ENCODE data around the gene FKBP8.

The FKBP8 gene

DNA sequence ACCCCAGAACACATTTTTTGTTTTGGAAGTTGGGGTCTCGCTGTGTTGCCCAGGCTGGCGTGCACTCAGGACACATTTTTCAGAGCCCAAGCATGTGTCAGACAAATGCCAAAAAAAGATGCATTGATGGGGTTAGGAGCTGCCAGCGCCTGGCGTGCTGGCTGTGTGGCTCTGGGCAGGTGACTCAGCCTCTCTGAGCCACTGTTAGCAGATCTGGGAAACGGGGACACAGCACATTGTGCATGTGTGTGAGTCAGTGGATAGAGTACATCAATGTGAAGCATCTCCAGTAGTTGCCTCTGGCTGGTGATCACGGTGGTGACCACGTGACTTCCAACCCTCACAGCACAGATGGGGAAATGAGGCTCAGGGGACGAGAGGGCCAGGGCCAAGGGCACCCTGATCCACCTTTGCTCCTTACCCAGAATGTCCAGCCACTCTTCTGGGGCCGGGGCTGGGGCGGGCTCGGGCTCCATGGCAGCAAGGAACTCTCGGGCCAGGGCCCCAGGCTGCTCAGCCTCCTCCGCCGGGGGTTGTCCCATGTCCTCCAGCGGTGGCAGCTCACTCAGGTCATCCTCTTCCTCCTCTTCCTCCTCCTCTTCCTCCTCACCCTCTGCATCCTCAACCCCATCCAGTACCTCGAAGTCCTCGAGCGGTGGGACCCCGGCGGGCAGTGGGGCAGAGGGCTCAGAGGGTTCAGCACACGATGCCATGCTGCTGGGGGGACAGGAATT lies 1.9 kb downstream of the FKBP8 start:
- TF ChIP-seq GATA3 (IDR thresholded peaks at IDR 0.05; ENCODE audit: low read depth, low read length) (no peak), GATA2 (IDR thresholded peaks at IDR 0.05; ENCODE audit: low read depth, low read length) (no peak)

DNA sequence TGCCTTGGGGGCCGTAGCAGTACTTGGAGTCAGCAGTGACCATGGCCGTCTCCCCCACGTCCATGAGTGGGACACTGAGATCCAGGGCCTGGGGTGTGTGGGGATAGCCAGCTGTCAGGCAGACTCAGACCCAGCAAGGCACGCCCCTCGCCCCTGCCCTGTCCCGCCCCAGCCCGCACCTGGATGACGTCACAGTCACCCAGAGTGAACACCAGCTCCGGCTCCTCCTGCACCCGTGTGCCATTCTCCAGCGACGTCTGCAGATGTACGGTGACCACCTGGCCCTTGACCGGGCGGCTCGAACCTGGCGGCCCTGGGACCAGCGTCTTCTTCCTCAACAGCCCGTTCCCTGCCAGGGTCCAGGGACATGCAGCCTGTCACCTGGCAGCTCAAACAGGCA lies 4.0 kb downstream of the FKBP8 start:
- TF ChIP-seq GATA3 (IDR thresholded peaks at IDR 0.05; ENCODE audit: low read depth, low read length) = no peak
- TF ChIP-seq GATA2 (IDR thresholded peaks at IDR 0.05; ENCODE audit: low read depth, low read length) = no peak

DNA sequence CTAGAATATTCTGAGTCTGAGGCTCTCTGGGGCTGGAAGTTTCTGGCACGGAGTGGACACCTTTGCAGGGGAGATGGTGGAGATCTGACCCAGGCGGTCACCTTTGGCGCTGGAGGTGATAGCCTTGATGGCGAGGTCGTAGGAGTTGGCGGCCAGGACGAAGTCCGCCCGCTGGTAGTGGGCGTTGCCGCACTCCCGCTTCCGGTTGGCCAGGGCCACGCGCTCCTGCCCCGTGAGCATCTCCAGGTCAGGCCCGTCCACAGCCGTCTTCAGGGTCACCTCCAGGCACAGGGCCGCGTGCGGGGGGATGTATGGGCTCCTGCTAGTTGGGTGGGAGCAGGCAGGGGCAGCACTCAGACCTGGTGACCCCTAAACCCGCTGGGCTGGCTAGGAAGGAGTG lies 5.3 kb downstream of the FKBP8 start:
- no peak for TF ChIP-seq GATA3 (IDR thresholded peaks at IDR 0.05; ENCODE audit: low read depth, low read length)
- no peak for TF ChIP-seq GATA2 (IDR thresholded peaks at IDR 0.05; ENCODE audit: low read depth, low read length)

DNA sequence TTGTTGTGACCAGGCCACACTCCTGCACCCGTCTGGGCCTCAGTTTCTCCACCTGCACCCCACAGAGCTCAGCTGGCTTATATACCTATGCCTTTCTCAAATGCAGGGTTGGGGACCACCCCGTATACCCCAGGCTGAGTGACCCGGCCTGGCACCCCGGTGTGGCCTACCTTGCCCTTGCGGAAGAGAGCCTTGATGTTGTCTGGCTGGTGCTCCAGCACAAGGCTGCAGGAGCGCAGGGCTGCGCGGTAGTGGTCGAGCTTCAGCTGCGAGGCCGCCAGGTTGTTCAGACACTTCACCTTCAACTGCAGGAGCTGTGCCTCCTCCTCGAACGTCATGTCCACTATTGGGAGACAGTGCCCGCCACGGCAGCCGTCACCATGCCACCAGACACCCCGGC lies 5.9 kb downstream of the FKBP8 start:
- TF ChIP-seq GATA2 (IDR thresholded peaks at IDR 0.05; ENCODE audit: low read depth, low read length) (no peak), GATA3 (IDR thresholded peaks at IDR 0.05; ENCODE audit: low read depth, low read length) (no peak)

DNA sequence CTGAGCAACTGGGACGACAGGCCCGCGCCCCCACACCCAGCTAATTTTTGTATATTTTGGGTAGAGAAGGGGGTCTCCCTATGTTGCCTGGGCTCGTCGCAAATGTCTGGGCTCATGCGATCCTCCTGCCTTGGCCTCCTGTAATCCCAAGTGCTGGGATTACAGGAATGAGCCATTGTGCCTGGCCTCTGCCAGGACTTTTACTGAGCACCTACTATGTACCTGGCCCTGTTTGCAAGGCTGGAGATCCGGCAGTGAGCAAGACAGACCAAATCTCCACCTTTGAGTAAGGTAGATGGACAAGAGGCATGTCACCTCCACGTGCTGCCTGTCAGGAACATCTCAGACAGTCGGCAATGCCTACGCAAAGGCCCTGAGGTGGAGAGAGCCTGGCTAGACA lies 6.9 kb downstream of the FKBP8 start:
- TF ChIP-seq GATA2 (IDR thresholded peaks at IDR 0.05; ENCODE audit: low read depth, low read length) (no peak), GATA3 (IDR thresholded peaks at IDR 0.05; ENCODE audit: low read depth, low read length) (no peak)

DNA sequence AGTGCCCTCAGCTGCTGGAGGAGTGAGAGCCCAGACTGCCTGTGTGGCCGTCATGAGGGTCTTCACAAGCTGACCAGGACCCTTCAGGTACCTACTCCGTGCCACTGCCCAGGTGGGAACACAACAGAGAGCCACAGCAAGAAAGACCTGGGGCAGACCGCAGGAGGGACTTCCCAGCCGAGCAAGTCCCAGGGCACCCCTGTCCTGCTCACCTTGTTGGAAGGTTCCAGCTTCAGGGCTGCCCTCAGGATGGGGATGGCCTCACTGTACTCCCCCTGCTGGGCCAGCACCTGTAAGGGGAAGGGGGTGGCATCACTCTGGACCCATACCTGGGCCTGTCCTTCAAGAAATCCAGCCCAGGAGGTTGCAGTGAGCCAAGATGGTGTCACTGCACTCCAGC lies 10.3 kb downstream of the FKBP8 start:
- TF ChIP-seq GATA3 (IDR thresholded peaks at IDR 0.05; ENCODE audit: low read depth, low read length) (no peak), GATA2 (IDR thresholded peaks at IDR 0.05; ENCODE audit: low read depth, low read length) (no peak)

DNA sequence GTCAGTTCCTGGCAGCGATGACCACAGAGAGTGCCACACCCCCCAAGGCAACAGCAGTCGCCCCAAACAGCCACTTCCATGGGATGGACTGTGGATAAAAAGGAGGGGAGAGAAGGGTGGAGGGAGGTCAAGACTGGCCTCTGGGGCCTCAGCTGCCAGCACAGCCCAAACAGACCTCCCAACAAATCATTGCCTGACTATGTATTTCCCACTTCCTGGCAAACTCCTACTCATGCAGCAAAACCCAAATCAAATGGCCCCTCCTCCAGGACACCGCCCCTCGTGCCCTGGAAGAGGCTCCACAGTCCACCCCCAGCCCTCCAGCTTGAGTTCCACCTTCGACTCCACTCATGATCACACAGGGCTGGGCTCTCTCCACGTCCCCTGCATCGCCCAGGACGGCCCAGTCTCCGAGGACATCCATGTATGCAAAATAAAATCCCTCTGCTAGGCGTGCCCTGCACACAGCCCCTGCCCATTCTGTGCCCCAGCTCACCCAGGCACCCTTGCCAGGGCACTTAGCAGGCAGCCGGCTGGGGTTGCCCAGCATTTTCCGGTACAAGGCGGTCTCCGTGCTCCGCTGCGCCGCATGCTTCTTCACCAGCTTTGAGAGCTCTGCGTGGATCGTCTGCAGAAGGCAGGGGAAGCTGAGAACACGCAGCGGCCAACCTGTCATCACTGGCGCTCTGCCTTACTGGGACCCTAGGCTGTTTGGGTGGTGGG lies 11.0 kb downstream of the FKBP8 start:
- no peak for TF ChIP-seq GATA3 (IDR thresholded peaks at IDR 0.05; ENCODE audit: low read depth, low read length)
- no peak for TF ChIP-seq GATA2 (IDR thresholded peaks at IDR 0.05; ENCODE audit: low read depth, low read length)

DNA sequence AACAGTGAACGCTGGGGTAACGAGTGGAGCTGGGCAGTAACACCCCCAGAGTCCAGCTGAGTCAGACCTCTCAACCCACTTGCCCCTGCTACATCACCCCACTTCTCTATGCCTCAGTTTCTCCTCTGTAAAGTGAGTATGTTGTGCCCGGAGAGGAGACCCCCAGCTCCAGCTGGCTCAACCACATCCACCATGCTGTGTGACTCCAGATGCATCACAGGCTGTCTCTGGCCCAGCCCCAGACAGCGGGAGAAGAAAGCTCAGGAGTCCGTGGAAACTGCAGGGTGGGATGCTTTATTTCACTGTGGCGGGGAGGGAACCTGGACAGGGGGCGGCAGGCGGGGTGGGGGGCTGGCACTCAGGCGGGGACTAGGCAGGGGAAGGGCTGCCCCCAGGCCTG lies 11.9 kb downstream of the FKBP8 start:
- TF ChIP-seq GATA2 (IDR thresholded peaks at IDR 0.05; ENCODE audit: low read depth, low read length) = no peak

DNA sequence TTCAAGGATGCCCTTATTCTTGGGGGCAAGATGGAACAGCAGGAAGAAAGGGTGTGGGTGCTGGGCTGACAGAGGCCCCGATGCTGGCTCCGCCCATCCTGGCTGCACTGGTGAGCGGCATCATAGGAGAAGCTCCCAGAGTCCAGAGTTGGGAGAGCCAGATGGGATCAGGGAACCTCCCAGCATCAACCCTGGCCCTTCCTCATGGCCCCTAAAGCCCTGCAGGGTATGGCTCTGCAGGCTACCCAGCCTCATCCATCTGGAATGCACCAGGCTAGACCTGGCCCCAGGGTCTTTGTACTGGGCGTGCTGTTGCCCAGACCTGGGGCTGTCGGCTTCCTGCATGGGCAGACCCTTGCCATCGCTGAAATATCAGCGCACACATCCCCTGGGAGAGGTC lies 13.6 kb downstream of the FKBP8 start:
- TF ChIP-seq GATA2 (IDR thresholded peaks at IDR 0.05; ENCODE audit: low read depth, low read length) (no peak), GATA3 (IDR thresholded peaks at IDR 0.05; ENCODE audit: low read depth, low read length) (no peak)

DNA sequence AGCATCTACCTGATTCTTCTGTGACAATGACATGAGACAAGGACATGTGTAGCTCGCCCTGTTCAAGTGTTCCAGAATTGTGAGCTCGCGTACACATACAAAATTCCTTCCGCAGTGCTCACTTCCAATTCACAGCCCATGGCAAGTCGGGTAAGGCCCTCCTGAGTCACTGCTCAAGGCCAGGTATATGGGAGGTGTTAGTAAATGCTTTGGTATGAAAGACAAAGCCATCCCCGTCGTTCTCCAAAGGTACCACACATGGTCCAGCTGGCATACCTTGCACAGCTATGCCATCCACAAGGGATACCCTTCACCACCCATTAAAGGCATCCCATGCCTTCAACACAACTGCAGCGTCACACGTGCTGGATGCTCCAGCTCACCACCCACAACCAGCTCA lies 17.1 kb downstream of the FKBP8 start:
- TF ChIP-seq GATA2 (IDR thresholded peaks at IDR 0.05; ENCODE audit: low read depth, low read length) = no peak
- TF ChIP-seq GATA3 (IDR thresholded peaks at IDR 0.05; ENCODE audit: low read depth, low read length) = no peak

DNA sequence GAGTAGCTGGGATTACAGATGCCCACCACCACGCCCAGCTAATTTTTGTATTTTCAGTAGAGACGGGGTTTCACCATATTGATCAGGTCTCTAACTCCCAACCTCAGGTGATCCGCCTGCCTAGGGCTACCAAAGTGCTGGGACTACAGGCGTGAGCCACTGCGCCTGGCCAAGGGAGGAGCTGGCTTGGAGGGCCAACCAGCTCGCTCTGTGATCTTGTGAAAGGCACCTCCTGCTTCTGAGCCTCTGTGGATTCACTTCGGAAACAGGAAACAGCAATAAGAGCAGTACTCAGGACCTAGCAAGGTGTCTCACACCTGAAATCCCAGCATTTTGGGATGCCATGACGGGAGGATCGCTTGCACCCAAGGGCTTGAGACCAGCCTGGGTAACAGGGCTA lies 19.5 kb downstream of the FKBP8 start:
- no peak for TF ChIP-seq GATA2 (IDR thresholded peaks at IDR 0.05; ENCODE audit: low read depth, low read length)
- TF ChIP-seq GATA3 (IDR thresholded peaks at IDR 0.05; ENCODE audit: low read depth, low read length) = no peak

DNA sequence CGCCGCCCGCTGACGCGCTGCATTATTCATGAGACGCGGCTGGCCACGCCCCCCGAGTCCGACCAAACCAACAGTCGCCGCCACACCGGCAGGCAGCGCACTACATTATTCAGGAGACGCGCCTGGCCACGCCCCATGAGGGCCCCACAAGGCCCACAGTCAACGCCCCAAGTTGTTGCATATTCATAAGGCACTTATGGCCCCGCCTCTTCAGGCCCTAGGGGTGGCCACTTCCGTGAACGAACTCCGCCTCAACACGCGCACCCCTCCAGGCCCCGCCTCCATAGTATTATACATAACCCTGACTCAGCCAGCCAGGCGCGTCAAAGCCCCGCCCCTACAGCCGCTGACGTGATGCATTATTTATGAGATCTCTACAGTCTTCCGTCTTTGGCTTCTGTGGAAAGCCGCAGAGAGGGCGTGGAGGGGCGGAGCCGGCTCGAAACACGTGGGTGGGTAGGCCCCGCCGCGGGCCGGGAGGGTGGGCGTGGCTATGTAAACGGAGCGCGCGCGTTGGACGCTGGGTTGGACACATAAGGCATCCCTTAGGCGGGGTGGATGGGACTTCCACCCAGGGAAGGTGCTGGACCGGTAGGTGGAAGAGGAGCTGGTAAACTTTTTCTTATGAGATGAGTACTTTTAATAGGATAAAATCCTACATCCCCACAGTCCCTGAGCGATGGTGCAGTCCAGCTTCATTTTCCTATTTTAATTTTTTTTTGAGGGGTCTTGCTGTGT lies 21.1 kb downstream of the FKBP8 start:
- TF ChIP-seq GATA2 (IDR thresholded peaks at IDR 0.05; ENCODE audit: low read depth, low read length) (no peak), GATA3 (IDR thresholded peaks at IDR 0.05; ENCODE audit: low read depth, low read length) (no peak)

DNA sequence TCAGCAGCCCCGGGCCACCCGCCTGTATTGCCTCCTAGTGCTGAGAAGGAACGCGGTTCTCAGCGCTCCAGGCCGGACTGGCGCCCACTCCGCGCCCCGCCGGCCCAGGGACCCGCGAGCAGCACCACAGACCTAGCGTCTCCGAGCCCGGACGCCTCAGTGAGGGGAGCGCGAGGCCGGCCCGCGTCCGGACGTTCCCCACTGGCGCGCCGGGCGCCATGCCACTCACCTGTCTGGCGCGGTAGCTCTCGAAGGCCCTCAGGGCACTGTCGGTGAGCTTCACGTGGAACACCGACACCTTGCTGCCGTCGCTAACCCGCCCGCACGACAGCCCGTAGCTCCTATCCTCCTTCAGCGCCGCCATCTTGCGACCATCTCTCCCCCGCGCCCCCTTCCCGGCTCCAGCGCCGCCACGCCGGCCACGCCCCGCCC lies 21.7 kb downstream of the FKBP8 start, which contains the start of gene ELL:
Gene ELL (minus strand): TSS at position 379 of the 432 bp plus-strand sequence. CDS start 15 bp downstream, at position 364.
- no peak for TF ChIP-seq GATA2 (IDR thresholded peaks at IDR 0.05; ENCODE audit: low read depth, low read length)
- TF ChIP-seq GATA3 (IDR thresholded peaks at IDR 0.05; ENCODE audit: low read depth, low read length) = no peak

DNA sequence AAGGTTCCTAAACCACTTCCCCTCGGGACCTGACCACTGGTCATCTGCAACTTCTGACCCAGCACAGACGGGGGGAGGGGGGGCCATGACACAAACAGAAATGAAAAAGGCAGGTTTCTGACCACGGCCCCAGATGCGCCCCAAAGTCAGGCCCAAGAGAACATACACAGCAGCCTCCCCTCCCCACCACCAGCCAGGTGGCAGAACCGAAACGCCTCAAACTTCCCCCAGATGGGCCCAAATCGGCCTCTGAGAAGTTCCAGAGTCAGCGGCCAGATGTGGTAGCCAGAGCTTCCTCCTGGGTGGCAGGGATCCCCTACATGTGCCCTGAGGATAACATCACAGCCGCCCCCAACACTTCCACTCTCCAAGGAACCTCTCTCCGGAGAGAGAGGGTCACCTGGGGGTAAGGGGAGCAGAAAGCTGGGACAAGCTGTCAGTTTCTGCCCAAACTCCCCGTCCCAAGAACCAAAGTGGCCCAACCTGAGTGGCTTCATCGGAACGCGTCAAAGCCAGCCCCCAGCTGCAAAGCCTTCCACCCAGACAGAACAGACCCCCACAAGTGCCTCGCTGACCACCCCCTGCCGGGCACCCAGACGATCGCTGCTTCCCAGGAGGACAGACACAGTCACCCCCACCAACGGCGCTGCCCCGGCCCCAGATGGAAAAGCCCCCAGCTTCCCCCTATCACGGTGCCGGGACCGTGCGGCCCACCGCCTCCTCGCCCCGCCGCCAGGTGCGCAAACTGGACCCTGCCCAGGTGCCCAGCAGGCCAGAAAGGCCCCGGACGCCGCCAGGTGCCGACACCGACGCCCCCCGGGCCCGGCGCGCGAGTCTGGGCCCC lies 22.3 kb downstream of the FKBP8 start:
- TF ChIP-seq GATA2 (IDR thresholded peaks at IDR 0.05; ENCODE audit: low read depth, low read length) (no peak), GATA3 (IDR thresholded peaks at IDR 0.05; ENCODE audit: low read depth, low read length) (no peak)
